Measurements from ENCODE around the gene ATAD2B. TPM values are rescaled to one million over a fixed set of nuclear protein-coding genes. Genes with fewer than 3 reads are reported as not detected.
A peak's percentile ranks its signal among the peaks of the same experiment; 100 is the strongest.
"Not testable (repeated sequence)": the region's sequence is repeated elsewhere in the genome, so short reads cannot be mapped to it uniquely, and the experiment has no call there.

The ATAD2B gene
- total RNA-seq, result 11.4 and 14.5 TPM in 2 replicates

DNA sequence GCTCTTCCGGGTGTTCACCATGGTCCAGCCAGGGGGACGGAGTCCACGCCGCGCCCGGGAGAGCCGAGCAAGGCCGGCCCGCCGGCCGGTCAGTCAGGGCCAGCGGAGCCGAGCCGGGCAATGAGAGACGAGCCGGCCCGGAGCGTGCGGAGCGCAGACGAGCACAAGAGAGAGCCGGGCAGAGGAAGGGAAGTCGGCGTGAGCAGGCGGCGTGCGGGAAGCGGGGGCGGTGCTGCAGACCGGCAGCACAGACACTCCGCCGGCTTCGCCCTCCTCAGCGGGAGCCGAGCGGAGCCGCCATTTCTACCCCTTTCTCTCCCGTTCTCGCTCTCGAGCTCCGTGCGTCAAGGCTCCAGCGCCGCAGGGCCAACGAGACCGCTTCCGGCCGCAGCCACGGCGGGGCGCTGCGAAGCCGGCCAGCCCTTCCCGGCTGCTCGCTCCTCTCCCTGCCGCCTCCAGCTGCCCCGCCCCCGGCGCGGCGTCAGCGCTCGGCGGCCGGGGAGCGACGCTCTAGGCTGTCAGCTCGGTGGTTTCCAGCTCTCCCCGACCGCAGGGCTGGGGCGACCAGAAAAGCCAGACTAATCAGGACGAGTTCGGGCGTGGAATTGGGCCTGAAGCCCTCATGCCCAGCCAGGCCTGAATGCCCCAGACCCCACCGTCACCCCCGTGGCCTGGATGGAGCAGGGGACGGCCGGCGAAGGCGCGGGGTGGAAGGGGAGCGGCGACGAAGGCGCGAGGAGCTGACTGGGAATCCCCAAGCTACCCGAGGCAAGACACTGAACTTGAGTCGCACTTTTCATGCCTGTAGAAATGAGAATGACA is at the start of gene ATAD2B:
ATAD2B (minus strand) TSS at position 374 of the 822 bp plus-strand sequence; CDS start at position 21, 353 bp downstream.
- DNase-seq (ENCODE audit: low read depth, low spot score), result peak; percentile 81

GRCh38 chr2:23967846-23968245 is 40.9 kb upstream of the ATAD2B start:
- no peak for DNase-seq (ENCODE audit: low read depth, low spot score)

DNA sequence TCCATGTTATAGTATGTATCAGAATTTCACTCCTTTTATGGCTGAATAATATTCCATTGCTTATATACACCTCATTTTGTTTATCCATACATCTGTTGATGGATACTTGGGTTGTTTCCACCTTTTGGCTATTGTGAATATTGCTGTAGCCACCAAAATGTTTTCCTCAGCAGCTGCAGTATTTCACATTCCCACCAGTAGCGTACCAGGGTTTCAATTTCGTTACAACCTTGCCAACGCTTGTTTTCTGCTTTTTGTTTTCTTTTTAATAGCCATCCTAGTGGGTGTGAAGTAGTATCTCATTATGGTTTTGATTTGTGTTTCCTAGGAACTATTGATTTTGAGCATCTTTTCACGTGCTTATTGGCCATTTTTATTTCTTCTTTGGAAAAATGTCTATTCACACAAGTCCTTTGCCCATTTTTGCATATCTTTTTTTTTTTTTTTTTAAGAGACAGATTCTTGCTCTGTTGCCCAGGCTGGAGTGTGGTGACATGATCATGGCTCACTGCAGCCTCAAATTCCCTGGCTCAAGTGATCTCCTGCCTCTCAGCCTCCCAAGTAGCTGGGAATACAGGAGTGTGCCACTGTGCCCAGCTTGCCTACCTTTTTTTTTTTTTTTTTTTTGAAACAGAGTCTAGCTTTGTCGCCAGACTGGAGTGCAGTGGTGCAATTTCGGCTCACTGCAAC is 27.5 kb upstream of the ATAD2B start:
- DNase-seq (ENCODE audit: low read depth, low spot score), result no peak

DNA sequence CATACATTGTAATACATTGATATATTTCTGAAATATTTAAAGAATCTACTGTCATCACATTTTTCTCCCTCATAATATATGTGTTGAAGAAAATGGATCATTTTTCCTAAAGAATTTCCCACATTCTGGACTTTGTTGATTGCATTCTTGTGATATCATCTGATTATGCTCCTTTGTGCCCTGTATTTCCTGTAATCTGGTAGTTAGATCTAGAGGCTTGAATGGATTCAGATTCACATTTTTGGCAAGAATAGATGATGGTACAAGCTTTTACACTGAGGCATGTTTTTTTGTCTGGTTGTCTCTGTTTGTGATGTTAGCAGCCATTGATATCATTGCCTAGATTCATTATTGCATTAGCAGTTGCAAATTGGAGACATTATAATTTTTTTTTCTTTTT is 26.7 kb upstream of the ATAD2B start:
- DNase-seq (ENCODE audit: low read depth, low spot score), result no peak

- not testable (repeated sequence) for DNase-seq (ENCODE audit: low read depth, low spot score)
Observed at GRCh38 chr2:23952558-23952957, 25.6 kb upstream of the ATAD2B start.

- no peak for DNase-seq (ENCODE audit: low read depth, low spot score)
Observed at GRCh38 chr2:23947350-23947749, 20.4 kb upstream of the ATAD2B start.

GRCh38 chr2:23944976-23945375 is 18.1 kb upstream of the ATAD2B start:
- DNase-seq (ENCODE audit: low read depth, low spot score), result no peak

DNA sequence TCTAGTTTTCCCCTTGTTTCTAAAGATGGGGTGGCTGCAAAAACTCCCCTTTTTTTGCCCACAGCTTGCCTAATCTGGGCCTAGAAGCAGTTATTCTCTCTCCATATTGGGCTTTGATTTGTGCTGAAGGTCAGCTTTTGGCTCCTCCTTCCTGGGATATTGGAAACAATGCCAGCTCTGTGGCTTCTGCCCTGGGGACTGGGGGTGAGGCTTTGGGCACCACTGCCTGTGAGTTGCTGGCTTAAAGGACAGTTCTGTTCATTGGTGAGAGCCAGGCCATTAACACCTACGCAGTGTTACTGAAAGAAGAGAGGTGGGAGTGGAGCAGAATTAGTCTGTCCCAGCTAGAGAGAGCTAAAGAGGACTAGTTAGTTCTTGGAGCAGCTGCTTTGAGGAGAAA is 17.6 kb upstream of the ATAD2B start:
- no peak for DNase-seq (ENCODE audit: low read depth, low spot score)

GRCh38 chr2:23943666-23944065 is 16.7 kb upstream of the ATAD2B start:
- DNase-seq (ENCODE audit: low read depth, low spot score), result no peak

- no peak for DNase-seq (ENCODE audit: low read depth, low spot score)
Observed at GRCh38 chr2:23941644-23942043, 14.7 kb upstream of the ATAD2B start.

DNA sequence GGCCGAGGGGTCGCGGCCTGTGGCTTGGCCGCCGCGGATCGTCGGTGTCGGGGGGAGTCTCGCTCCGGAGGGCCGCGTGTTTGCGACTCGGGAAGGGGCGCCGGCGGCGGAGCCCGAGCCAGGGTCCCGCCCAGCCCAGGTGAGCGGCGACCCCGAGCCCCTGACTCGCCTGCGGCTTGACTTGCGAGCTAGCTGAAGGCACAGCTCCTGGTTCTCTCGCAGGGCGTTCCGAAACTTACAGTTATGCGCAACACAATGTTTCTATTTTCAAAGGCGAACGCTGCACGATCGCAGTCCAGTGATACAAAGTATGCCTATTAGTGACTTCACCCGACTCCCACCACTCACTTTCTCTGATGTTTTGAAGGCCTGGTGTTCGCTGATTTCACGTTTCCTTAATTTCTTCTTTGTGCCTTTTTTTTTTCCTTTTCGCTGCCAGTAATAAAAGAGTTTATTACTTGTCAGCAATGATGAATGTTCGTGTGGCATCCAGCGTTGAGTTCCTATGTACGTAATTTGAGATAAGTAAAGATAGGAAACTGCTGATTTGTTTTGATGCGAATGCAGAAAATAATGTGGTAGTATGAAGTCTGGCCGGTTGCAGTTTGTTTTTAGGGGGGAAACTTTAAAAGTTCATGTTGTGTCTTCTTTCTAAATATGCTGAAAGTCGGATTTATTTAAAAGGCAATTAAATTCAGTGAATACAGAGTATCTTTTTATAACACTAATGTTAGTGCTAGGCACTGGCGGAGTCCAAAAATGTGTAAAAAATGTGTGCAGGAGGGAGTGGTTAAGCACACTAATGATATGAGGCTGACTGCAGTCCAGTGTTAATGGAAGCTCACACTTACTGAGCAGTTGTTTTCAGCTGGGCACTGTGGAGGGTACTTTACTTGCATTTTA is 14.0 kb upstream of the ATAD2B start:
- no peak for DNase-seq (ENCODE audit: low read depth, low spot score)

DNA sequence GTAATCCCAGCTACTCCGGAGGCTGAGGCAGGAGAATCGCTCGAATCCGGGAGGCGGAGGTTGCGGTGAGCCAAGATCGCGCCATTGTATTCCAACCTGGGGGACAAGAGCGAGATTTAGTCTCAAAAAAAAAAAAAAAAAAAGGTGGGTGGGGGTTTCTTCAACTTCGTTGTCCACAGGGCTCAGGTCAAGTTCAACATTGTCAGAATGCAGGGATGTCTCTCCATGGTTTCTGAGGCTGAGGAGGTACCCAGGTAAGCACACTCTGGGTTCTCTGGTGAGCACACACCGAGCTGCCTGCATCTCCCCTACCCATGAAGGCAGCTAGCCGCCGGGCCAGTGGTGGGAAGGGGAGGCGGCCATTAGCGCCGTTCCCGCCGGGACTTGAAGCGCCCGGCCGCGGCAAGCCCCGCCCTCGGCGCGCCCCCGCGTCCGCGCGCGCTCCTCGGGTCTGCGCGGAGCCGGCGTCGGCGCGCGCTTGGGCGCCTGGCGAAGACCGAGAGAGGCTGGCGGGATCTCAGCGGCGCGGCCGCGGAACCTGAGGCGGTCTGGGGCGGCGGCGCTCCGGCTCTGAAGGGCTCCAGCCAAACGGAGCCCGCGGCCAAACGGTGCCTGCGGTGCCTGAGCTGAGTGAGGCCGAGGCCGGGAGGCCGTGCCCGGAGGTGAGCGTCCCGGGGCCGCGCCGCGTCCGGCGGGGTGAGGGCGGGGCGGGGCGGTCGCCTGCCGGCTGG is 13.2 kb upstream of the ATAD2B start, which contains the start of gene UBXN2A:
UBXN2A (plus strand) TSS at position 477 of the 731 bp plus-strand sequence. CDS start 17,852 bp downstream, outside the sequence.
- DNase-seq (ENCODE audit: low read depth, low spot score), result no peak

- DNase-seq (ENCODE audit: low read depth, low spot score), result no peak
Observed at GRCh38 chr2:23934259-23934658, 7.3 kb upstream of the ATAD2B start.

DNA sequence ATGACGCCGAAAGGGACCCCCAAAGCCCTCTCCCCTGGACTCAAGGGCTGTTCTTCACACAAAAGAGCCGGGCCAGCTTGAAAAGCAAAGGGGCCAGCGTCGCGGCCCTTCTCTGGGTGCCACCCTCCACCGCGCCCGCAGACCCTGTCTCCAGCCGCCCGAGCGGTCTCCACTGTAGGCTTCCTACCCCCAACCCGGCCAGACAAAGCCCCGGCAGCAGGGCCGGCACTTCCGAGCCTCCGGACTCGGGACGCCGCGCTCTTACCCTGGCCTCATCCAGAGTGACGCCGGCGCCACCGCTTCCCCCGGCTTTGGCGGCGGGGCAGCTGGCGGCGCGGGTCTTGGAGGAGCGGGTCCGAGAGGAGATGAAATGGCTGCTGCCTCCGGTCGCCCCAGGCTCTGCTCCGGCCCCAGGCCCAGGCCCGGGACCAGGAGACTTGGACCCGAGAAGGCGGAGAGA is 603 bp downstream of the ATAD2B start:
- no peak for DNase-seq (ENCODE audit: low read depth, low spot score)

DNA sequence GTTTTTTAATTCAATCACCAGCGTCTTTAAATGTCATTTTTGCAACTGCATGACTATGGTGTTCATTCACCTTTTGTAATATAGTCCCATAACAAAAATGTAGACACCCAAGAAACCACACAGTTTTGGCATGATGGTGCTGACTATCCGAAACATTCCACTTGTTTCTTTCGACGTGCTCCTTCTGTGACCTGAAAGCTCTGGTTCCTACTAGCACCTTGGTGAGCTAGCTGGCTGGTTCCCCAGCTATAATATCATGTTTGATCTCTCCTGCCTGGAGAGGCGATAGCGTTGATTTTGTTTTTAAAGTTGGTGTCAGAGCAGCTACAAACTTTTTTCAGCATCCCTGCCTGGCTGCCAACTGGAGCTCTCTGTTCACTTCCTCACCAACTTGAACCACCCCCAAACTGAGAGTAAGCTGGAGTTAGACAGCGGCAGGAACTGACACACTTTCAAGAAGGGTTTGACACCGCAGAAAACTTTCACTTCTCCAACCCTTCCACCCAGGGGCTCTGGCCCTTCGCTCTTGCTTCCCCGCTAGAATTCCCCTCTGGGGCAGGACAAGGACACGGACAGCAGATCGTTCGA is 1.1 kb downstream of the ATAD2B start:
- no peak for DNase-seq (ENCODE audit: low read depth, low spot score)

DNA sequence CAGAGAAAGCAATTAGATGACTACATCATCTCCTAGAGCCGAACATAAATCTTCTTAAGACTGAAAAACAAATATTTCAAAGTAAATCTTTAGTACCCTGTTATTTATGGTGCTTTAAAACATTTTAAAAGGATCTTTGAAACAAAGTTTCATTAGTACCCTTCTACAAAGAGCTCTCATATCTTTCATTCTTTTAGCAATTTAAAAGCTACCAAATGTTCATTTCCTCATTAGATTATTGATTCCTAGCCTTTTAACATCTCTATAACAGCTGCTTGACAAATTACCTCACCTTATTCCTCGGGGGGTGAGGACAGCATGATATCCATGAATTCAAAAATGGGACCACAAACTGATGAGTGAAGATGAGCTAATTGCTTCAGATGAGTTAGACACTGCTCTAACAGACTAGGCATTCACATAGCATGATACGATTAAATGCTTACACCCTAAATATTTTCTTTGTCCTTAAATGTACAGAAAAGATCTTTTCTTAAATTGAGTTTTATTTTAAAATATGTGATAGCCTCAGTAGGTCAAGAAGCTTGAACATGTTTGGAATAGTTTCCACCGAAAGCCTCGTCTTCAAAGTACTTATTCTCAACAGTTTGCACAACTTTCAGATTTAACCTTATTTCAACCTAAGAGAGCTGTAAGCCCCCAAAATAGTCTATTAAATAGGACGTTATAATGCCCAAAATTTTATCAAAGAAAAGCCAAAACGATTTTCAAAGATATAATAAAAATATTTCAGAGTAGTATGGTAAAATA is 2.1 kb downstream of the ATAD2B start:
- no peak for DNase-seq (ENCODE audit: low read depth, low spot score)

DNA sequence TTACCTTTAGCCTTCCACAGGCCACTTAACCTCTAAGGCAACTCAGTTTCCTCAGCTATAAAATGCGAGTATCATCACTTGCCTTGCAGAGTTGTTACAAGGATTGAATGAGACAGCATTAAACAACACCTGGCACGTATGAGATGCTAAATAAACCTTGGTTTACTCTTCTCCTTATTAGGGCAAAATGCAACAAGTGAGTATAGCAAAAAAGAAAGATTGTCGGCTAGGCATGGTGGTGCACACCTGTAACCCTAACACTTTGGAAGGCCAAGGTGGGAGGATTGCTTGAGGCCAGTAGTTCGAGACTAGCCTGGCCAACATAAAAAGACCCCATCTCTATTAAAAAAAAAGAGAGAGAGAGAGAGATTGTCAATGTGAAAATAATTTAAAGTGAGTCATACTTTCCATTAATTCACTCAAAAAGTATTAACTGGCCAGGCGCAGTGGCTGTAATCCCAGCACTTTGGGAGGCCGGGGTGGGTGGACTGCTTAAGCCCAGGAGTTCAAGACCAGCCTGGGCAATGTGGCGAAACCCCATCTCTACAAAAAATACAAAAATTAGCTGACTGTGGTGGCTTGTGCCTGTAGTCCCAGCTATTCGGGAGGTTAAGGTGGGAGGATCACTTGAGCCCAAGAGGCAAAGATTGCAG is 8.0 kb downstream of the ATAD2B start:
- DNase-seq (ENCODE audit: low read depth, low spot score), result no peak

DNA sequence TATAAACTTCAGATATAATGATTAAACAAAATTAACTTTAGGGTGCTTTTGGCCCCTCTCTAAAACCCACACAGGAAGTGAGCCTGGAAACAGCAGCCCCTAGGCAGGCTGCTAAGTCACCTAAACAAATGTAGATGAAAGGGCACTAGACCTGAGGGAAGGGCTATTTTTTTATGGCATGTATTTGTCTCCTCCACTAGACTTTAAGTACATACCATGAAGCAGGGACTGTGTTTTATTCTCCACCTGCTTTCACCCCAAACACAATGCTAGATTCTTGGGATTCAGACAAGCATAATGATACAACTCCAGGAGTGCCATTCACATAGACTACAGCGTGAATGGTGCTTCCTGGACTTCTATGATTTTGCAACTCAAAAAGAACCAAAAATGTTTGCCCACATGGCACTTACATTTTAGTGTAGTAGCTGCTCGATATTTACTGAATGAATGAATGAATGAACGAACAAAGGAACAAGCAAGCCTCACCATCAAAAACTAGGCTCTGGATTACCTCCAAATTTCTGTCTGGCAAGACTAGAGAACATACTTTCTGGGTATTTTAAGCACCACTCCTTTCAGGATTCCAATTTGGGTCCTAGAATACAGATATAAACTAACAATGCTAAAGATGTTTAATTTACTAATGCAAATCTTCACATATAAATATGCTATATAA is 10.1 kb downstream of the ATAD2B start:
- DNase-seq (ENCODE audit: low read depth, low spot score), result no peak

- no peak for DNase-seq (ENCODE audit: low read depth, low spot score)
Observed at GRCh38 chr2:23915327-23915726, 11.6 kb downstream of the ATAD2B start.

All from pulmonary artery endothelial cell (primary cell).